K562 (cell line): Measurements from ENCODE around the gene ANTKMT.

ENCODE experiments used
- ATF6 ChIP-seq: sonication (generic); formaldehyde crosslinking; IDR thresholded peaks from 2 replicates; pipeline ENCODE4 v1.4.0; 2020; ENCODE audit warnings: mild to moderate bottlenecking, missing genetic modification reagents
- FOXA1 ChIP-seq: fragments of 450-650 bp; IDR thresholded peaks from 2 replicates; pipeline ENCODE4 v1.6.1; 2016; ENCODE audit warnings: mild to moderate bottlenecking, borderline replicate concordance
- GMEB1 ChIP-seq: fragments of 250-450 bp; sonication (Bioruptor Pico); IDR thresholded peaks from 2 replicates; pipeline ENCODE4 v1.4.0; 2020; ENCODE audit warnings: mild to moderate bottlenecking
- JUNB ChIP-seq: fragments of 450-650 bp; formaldehyde crosslinking; conservative IDR thresholded peaks from 2 replicates; pipeline ENCODE4 v1.4.0; 2020; ENCODE audit warnings: mild to moderate bottlenecking
- MCM7 ChIP-seq, 2 experiments: fragments of 450-650 bp; IDR thresholded peaks; 2 replicates each; pipeline ENCODE4 v1.6.1; 2016 to 2018
- TFAM ChIP-seq: fragments of 250-450 bp; sonication (Bioruptor Pico); conservative IDR thresholded peaks from 2 replicates; pipeline ENCODE4 v1.5.0; 2021; ENCODE audit warnings: mild to moderate bottlenecking, moderate library complexity
- TRIM24 ChIP-seq, 2 experiments: fragments of 450-650 bp; IDR thresholded peaks; 2 replicates each; pipeline ENCODE4 v1.6.1; 2016
- U2AF2 ChIP-seq: fragments of 200-400 bp; formaldehyde crosslinking; optimal IDR thresholded peaks from 2 replicates; pipeline ENCODE3; 2017; ENCODE audit warnings: low read depth, mild to moderate bottlenecking, low read length
- YY1 ChIP-seq, 3 experiments: IDR thresholded peaks; 2 replicates each; pipeline ENCODE4 v1.6.1; 2011; ENCODE audit warnings: low read length in 2 of 3, mild to moderate bottlenecking in 2 of 3, moderate library complexity in 2 of 3, borderline replicate concordance in 1 of 3, control low read depth in 1 of 3, low read depth in 1 of 3; ENCODE audit not compliant: insufficient read depth in 3 of 3, insufficient replicate concordance in 2 of 3, control insufficient read depth in 1 of 3, insufficient read length in 1 of 3; ENCODE audit errors: extremely low read depth in 1 of 3
- TF ChIP-seq, protein P1 (sequence below): fragments of 250-450 bp; sonication (Bioruptor Pico); IDR thresholded peaks from 2 replicates; pipeline ENCODE4 v1.5.1; 2021; ENCODE audit warnings: mild to moderate bottlenecking

- TF ChIP-seq U2AF2 (no peak), TFAM (no peak), TRIM24 (IDR thresholded peaks at IDR 0.05) (no peak), ATF6 (no peak), FOXA1 (no peak), JUNB (CRISPR knock-in tag) (no peak), YY1 (IDR thresholded peaks at IDR 0.05; ENCODE audit: borderline replicate concordance in 1 of 3, control insufficient read depth in 1 of 3, extremely low read depth in 1 of 3, insufficient read depth in 3 of 3, insufficient read length in 1 of 3, insufficient replicate concordance in 2 of 3, low read depth in 1 of 3, low read length in 2 of 3) (no peak), MCM7 (IDR thresholded peaks at IDR 0.05) (no peak), GMEB1 (no peak)
- TF ChIP-seq, protein P1, sequence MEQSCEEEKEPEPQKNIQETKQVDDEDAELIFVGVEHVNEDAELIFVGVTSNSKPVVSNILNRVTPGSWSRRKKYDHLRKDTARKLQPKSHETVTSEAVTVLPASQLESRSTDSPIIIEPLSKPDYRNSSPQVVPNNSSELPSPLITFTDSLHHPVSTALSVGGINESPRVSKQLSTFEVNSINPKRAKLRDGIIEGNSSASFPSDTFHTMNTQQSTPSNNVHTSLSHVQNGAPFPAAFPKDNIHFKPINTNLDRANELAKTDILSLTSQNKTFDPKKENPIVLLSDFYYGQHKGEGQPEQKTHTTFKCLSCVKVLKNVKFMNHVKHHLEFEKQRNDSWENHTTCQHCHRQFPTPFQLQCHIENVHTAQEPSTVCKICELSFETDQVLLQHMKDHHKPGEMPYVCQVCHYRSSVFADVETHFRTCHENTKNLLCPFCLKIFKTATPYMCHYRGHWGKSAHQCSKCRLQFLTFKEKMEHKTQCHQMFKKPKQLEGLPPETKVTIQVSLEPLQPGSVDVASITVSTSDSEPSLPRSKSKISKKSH (CRISPR knock-in tag) = no peak
These were observed 4.1 kb upstream of the ANTKMT start for GRCh38 chr16:716768-717325.
